HG02642 (cell line): Measurements from ENCODE around the gene VEPH1.

Experiments used
- ATAC-seq: cut with Tn5 transposase; IDR thresholded peaks from one replicate; pipeline ENCODE4 v1.9.1; 2021; ENCODE audit warnings: mild to moderate bottlenecking; ENCODE audit not compliant: unreplicated experiment, poor library complexity

The VEPH1 gene

DNA sequence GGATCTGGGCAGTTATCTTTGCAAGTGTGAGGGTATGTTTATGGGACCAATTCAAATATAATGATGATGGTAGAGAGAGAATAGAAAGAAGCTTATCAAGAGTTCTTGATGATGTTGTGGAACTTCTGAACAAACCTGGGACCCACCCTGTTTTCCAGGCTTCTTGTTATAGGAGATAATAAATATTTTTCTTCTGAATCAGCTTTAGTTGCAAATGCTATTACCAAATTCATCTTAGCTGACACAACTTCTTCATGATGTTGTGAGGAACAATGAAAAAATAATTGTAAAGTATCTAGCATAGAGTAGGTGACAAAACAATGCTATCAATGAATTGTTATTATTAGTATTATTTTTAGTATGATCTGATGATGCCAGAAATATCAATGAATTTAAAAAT, 110.1 kb downstream of the VEPH1 start:
- no peak for ATAC-seq

GRCh38 chr3:157392104-157392503, 111.1 kb downstream of the VEPH1 start:
- no peak for ATAC-seq

DNA sequence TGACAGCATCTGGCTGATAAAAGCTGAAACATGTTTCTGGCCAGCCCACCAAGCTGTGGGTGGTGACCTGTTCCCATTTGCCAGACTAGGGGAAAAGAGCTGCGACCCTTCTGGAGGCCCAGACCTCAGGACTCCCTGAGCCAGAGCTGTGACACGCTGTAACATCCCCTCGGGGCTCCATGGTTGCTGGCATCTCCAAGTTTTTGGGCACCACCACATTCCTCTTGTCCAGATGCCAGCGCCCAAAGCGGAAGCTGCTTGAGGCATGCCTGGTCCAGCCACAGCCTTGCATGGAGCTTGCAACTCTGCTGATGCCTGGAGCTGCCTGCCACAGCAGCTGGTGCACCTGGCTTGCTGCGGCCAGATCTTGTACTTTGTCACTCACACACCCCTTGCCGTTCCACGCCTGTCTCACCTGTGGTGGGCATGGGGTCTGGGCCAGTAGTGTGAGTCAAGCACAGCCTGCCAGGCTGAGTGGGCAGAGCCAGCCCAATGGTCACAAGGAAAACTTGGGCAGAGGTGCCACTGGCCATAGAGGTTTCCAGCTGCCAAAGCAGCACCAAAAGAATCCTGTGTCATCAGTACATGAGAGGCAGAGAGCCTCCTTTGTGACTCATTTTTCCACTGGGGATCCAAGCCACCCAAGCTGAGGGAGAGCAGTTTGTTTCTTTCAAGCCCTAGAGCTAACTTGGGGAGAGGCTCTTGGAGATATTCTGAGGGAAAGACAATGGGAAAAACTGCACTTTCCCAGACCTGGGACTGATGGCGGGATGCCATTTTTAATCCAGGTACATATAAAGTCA, 112.3 kb downstream of the VEPH1 start:
- ATAC-seq, result no peak

DNA sequence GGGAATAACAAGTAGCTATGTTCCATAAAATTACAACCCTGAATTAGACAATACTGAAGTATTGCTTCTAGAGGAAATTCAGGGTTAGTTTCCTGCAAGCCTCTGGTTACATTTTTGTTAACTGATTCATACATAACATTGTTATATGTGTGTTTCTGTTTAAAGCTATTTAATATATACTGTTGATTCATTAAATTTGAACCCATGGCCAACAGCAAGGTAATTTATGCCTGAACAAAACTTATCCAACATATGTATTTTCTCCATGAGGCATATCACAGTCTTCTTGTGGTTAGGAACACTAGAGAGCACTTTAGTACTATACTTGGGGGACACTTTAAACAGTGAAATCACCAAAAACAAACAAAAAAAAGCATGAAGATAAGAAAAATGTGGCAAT, 114.2 kb downstream of the VEPH1 start:
- no peak for ATAC-seq

DNA sequence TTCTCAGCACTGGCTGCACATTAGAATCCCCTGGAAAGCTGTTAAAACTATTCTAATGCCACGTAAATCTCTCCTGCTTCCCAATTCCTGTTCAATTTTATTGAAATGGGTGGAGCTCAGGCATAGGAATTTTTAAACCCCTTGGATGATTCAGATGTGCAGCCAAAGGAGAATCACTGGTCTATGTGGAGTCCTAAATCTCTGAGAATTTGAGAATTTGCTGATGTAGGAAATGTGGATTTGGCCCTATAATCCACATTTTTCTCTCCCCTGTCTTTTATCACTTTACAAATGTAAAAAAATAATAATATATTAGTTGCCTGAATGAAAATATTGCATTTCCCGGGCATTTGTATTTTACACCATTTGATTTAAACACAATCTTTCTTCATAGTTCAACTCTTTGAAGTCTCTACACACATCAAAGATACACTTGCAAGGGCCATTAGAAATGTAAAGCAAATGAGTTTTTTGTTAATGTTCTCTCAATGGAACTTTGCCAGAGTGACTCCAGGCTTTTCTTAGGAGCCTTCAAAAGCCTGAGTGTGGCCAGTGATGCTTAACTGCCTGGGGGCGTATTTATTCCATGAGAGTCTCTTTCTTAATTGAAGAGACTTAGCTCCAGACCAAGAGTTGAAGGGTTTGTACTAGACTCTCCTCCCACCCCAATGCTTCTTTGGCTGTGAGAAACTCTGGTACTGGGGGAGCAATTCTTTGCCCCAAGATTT, 115.3 kb downstream of the VEPH1 start:
- no peak for ATAC-seq

DNA sequence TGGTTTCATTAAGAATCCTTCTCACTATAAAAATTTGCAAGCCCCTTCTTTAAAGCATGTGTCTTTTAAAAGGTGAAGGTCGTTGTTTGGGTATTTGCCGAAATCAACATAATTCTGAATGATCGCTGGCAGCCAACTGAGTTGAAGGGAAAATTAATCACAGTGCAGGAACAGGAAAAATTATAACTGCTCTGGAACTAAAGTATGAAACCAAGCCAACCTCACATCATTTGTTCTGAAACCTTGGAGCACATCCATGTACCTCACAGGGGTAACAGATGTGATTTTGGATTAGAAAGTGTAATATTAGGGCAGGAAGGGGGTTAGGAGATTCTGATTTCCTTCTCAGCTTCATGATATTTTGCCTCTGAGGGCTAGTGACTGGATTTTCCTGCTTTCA, 118.7 kb downstream of the VEPH1 start:
- no peak for ATAC-seq

DNA sequence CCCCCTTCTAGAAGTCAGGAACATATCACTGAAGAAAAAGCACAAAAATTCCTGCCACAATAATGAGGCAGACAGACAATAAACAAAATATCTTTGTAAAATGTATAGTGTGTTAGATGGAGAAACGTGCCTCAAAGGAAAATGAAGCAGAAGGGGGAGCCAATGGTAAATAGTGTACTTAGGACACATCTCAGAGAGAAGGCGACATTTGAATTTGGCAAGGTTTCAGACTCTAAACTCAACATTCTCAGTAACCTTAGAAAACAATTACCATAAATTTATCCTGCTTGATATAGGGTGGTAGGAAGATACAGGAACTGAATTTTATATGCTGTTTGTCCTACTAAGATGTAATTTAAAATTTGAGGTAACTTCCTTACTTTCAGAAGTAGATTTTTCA, 119.2 kb downstream of the VEPH1 start:
- no peak for ATAC-seq

- no peak for ATAC-seq
These were observed 121.6 kb downstream of the VEPH1 start for GRCh38 chr3:157381606-157382005.

DNA sequence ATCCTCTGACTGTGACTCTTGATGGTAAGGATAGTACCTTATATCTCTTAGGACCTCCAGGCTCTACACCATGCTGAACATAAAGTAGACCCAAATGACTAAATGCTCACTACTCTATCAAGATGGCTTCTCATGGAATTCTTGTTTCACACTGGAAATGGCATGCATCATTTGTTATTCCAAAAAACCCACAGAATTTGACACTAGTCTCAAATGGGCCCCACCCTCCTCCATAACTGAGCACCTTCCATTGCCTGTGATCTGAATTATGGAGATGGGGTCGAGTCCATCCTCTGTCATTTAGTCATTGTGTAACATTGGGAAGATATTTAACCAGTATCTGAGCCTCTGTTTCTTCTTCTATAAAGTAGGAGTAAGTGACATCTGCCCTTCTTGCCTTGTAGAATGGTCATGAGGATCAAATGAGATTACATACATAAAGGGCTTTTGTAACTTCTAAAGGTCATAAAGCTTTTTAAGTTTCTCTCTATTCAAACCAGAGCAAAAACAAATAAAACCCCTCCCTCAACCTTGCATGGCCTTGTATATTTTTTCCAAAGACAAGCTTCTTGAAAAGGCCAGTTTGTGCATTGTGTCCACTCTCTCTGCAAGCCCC, 123.6 kb downstream of the VEPH1 start:
- no peak for ATAC-seq

GRCh38 chr3:157376603-157377300, 126.5 kb downstream of the VEPH1 start:
- ATAC-seq, result no peak

- ATAC-seq, result no peak
These were observed 127.8 kb downstream of the VEPH1 start for GRCh38 chr3:157375342-157375986.

GRCh38 chr3:157374933-157375332, 128.3 kb downstream of the VEPH1 start:
- ATAC-seq, result no peak

- no peak for ATAC-seq
These were observed 129.4 kb downstream of the VEPH1 start for GRCh38 chr3:157373783-157374182.

DNA sequence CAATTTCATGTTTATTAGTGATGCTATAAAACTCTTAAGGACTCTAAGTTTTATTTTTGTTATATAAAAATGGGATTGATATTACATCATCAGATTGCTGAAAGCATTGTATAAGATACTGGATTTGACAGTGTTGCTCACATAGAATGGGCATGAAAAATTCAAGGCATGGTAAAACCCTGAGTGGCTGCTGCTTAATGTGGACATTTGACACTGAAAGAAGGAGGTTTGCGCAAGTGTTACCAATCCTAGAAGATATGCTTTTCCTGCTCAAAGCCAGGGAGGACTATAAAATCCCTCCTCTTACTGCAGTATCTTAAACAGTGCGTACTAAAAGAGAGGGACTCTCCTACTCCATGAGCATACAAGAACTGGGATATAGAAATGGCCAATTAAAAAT, 132.3 kb downstream of the VEPH1 start:
- ATAC-seq, result no peak

GRCh38 chr3:157369727-157370421, 133.3 kb downstream of the VEPH1 start:
- ATAC-seq, result no peak

DNA sequence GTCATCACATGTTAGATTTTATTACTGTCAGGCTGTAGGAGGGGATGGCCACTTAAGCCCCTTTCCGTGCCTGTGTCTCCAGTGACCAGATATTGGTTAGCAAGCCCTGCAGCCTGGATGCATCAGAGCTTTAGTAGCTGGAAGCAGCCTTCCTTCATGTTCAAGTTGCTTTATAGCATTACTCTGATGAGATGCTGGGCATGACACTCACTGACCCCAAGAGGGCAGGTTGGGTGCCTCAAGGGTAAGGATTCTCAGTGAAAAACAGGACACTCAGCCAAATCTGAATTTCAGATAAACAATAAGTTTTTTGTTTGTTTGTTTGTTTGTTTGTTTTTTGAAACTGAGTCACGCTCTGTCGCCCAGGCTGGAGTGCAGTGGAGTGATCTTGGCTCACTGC, 135.0 kb downstream of the VEPH1 start:
- no peak for ATAC-seq

DNA sequence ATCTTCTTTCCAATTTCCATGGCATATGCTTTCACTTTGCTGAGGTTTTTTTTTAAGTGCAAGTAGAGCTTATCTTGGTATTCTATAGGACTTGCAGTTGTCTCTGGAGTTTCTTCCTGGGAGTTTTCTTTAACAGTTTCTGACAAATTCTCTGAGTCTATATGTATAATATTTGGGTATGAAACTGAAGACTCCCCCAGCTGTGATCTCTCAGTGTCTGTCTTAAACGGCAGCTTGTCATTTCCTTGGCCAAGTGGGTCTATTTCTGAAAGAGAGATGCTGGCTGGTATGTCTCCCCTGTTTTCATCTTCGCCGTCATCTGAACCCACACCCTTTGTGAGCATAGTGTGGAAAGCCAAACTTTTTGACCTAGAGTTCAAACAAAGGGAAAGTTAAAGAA, 139.8 kb downstream of the VEPH1 start:
- ATAC-seq, result no peak

- ATAC-seq, result no peak
These were observed 140.9 kb downstream of the VEPH1 start for GRCh38 chr3:157362348-157362747.

GRCh38 chr3:157360044-157360443, 143.2 kb downstream of the VEPH1 start:
- ATAC-seq, result no peak

- no peak for ATAC-seq
These were observed 146.7 kb downstream of the VEPH1 start for GRCh38 chr3:157356541-157356940.
